NCI-H526 (cell line): ENCODE measurements around the gene PTPRK.

ENCODE experiments used
- DNase-seq, 2 experiments: peaks; one replicate each; lab custom pipeline; 2025; lab: John Stamatoyannopoulos, UW

PTPRK gene

DNA sequence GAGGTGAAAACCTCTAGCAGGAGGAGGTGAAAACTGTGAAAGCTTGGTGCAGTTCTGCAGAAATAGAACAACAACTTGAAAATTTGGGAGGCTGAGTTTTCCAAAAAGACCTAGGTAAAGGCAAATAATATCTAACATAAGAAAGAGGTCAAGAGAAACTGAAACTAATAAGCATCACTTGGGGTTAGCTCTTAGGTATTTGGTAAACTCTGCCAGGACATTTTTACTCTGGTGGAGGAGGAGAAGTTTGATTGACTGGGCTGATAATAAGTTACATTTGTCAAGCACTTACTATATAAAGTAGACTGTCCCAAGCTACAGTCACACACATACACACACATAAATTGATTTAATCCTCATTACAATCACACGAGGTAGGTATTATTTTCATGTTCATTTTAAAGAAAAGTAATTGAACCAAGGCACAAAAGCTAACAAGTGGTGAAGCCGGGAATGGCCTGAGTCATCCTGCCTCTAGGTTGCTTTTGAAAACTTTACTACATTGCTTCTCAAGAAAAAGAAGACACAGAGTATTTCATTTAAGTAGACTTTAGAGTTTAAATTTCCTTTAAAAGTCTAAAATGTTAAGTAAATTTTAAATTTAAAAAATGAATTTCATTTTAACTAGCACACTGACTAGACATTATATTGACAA is 275.5 kb downstream of the PTPRK start:
- no peak for DNase-seq

- DNase-seq: no peak
These were observed 277.5 kb downstream of the PTPRK start for GRCh38 chr6:128242765-128243403.

DNA sequence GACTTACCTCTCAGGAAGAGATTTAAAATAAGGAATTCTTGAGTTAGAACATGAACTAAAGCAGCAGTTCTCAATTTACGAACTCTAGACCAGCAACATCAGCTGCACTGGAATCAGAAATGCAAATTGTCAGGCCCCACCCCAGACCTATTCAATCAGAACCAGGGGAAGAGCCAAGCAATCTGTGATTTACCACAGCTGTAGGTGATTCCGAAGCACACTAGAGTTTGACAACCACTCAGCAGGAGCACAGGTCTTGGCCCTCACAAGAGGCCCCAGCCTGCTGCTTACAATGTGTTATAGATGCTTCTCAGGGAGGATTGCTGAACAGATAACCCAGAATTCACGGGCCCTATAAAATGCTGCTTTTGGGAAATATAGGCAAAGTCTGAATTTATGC is 279.2 kb downstream of the PTPRK start:
- no peak for DNase-seq

- DNase-seq: no peak
These were observed 280.4 kb downstream of the PTPRK start for GRCh38 chr6:128240024-128240428.

GRCh38 chr6:128239146-128239545 is 281.3 kb downstream of the PTPRK start:
- DNase-seq: no peak

GRCh38 chr6:128238225-128238624 is 282.2 kb downstream of the PTPRK start:
- DNase-seq: no peak

DNA sequence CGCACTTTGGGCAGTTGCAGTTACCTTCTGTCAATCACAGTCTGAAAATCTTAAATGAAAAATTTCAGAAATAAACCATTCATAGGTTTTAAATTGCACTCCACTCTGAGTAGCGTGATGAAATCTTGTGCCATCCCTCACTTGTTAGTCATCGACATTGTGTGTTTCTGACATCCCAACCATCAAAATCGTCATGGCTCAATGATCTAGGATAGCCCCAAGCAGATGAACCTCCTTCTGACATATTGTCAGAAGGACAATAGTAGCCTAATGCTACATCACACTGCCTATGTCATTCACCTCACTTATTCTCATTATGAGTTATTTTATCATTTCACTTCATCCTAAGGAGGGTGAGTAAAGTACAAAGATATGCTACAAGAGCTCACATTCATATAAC is 284.8 kb downstream of the PTPRK start:
- DNase-seq: no peak

GRCh38 chr6:128233531-128233930 is 286.9 kb downstream of the PTPRK start:
- no peak for DNase-seq

DNA sequence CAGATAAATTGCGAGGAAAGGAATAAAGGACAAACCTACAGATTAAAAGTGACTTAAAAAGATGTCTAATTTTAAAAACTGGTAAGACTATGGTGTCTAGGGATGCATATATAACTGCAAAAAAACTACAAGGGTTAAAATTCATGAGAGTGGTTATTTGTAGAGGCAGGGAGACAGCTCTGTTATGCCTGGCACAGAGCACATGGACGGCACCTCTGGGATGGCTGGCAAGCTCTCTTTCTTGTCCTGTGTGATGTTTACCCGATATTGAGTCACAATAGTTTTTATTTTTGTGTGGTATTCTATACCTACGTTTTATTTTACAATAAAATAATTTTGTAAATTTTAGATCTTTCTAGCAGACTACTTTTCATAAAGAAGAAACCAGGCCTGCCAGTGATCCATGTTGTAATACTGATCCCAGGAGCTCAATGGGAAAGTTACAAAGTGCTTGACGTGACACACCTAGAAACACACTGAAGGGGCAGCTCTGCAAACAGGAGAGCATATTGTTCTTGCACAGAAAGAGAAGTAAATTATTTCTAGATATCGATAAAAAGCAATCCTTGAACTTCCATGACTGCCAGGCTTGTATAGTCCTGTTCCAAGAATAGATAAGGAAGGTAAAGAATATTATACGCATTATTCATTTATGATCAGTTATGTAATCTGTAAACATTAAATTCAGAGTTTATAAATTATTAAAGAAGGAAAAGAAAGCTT is 290.0 kb downstream of the PTPRK start:
- DNase-seq: no peak

GRCh38 chr6:128225612-128226011 is 294.8 kb downstream of the PTPRK start:
- no peak for DNase-seq

DNA sequence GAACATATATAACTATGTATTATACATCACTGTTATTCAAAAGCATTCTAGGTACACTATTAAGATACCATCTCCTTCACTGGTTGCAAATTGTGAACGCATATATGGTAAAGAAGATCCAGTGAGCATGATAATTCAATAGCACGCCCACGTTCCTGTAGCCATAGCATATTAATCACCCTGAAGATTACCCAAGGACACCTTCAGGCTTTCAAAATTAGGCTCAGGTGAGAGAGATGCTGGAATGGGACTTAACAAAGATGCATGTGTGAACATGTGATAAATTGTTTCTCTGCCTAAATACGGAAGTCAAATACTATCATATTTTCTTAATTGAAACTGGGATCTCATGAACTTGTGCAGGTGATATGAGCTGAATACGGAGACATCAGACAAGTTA is 303.5 kb downstream of the PTPRK start:
- no peak for DNase-seq

DNA sequence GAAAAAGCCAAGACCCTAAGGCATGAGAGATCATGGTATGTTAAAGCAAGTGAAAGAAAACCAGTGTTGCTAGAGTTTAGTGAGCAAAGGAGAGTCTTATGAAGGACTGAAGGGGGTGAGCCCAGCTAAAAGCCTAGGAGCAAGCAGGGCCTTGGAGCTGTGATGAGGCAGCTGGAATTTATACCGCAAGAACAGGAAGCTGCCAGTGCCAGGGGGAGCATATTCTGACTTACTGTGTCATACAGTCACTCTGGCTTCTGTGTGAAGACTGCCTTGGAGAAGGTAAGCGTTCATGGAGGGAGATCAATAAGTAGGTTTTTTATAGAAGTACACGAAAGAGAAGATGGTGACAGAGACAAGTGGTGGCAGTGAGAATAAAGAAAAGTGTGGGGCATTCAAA is 310.6 kb downstream of the PTPRK start:
- no peak for DNase-seq

GRCh38 chr6:128208851-128209580 is 311.4 kb downstream of the PTPRK start:
- DNase-seq: no peak

- DNase-seq: no peak
These were observed 312.3 kb downstream of the PTPRK start for GRCh38 chr6:128208078-128208477.

DNA sequence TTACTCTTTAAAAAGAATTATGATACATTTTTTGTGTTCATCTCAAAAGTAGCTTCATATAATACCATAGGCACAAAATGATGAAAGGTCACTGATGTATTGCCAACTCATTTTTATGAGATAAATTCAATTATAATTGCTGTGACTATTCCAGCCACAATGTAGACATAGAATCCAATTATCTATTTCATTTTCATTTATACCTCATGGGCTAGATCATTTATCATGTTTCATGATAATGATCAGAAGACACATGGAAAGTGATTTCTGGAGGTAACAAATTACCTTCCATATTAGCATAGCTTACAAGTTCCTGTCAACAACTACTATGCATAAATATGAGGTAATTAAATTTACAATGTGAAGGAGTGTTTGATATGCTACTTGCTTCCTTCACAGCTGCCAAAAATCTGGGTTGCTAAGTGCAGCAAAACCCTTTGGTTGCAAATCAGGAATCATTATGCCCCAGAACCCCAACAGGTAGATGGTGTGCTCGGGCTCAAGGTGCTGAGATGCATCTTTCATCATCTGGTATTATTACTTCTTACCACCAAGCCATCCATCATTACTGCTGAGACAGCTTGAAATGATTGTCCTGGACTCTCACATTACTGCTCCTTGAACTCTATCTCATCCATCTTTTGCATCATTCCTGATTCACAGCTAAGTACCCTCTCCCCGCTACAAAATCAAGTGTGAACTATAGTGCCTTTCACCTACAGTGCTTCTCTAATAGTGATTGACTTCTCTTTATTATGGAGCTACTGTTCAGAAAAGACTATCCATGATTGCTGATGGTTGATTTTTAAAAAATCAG is 313.6 kb downstream of the PTPRK start:
- DNase-seq: no peak

DNA sequence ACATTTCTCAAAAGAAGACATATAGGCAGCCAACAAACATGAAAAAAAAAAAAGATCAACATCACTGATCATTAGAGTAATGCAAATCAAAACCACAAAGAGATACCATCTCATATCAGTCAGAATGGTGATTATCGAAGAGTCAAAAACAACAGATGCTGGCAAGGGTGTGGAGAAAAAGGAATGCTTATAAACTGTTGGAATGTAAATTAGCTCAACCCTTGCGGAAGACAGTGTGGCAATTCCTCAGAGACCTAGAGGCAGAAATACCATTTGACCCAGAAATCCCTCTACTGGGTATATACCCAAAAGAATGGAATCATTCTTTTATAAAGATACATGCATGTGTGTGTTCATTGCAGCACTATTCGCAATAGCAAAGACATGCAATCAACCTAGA is 315.8 kb downstream of the PTPRK start:
- peak; percentile 40 to 48 for DNase-seq

DNA sequence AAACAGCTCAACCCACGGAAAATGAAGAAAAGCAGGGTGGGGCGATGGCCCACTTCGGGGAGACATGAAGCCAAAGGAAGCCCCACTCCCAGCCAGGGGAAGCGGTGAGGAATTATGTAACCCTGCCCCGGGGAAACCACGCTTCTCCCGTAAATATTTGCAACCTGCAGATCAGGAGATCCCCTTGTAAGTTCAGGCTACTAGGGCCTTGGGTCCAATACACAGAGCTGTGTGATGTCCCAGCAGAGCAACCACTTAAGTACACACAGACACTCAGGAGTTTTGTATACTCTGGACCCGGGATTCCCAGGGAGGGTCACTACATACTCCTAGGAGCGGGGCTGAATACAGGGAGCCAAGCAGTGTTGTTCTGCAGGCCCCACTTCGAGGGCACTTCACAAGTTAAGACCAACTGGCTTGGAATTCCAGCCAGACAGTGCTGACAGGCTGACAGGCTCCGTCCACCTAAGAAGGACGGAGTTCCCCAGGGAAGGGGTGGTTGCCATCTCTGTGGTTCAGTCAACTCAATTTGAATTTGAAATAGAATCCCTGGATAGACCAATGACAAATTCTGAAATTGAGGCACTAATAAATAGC is 318.1 kb downstream of the PTPRK start:
- DNase-seq: no peak

DNA sequence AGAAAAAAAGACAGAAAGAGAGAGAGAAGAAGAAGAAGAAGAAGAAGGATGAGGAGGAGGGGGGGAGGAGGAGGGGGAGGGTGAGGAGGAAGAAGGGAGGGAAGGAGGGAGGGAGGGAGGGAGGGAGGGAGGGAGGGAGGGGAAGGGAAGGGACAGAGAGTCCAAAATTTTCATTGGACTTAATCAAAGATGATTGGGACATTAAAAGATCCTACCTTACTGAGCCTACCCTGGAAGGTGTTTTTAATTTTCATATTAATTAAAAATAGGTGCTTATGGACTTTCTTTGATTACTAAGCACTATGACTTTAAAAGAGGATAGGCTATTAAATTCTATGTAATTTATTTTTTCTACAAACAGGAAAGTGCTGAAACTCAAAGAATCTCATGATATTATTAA is 319.6 kb downstream of the PTPRK start:
- no peak for DNase-seq

- DNase-seq: no peak
These were observed 320.9 kb downstream of the PTPRK start for GRCh38 chr6:128199461-128199860.

GRCh38 chr6:128192972-128193371 is 327.4 kb downstream of the PTPRK start:
- no peak for DNase-seq

- DNase-seq: no peak
These were observed 331.7 kb downstream of the PTPRK start for GRCh38 chr6:128188678-128189077.
